Esophagus (tissue), 2 donors: Measurements from ENCODE around the gene CRHR1. TPM values are rescaled to one million over a fixed set of nuclear protein-coding genes. Genes with fewer than 3 reads are reported as not detected.

Experiments
- H3K27ac ChIP-seq, 2 donors: one replicate each; pipeline ENCODE4 v1.5.1; 2013; ENCODE audit warnings: low read depth in 2 of 2, mild to moderate bottlenecking in 2 of 2, inconsistent platforms in 1 of 2, low read length in 1 of 2, moderate library complexity in 1 of 2
- H3K27me3 ChIP-seq, 2 donors: one replicate each; pipeline ENCODE4 v1.6.1; 2013; ENCODE audit warnings: low read length in 2 of 2, control low read depth in 1 of 2, mild to moderate bottlenecking in 1 of 2; ENCODE audit not compliant: insufficient read depth in 2 of 2, control insufficient read depth in 1 of 2
- H3K36me3 ChIP-seq, 2 donors: one replicate each; pipeline ENCODE4 v1.6.1; 2013; ENCODE audit warnings: low read length in 1 of 2; ENCODE audit not compliant: control insufficient read depth in 2 of 2, insufficient read depth in 2 of 2
- H3K4me1 ChIP-seq, 2 donors: one replicate each; pipeline ENCODE4 v1.6.1; 2013; ENCODE audit warnings: low read length in 1 of 2; ENCODE audit not compliant: control insufficient read depth in 2 of 2, insufficient read depth in 2 of 2
- H3K4me3 ChIP-seq, 2 donors: one replicate each; pipeline ENCODE4 v1.5.1; 2013; ENCODE audit warnings: low read length in 2 of 2, mild to moderate bottlenecking in 2 of 2, low read depth in 1 of 2, moderate library complexity in 1 of 2
- H3K9me3 ChIP-seq, 2 donors: one replicate each; pipeline ENCODE4 v1.6.1; 2013; ENCODE audit warnings: mild to moderate bottlenecking in 2 of 2, low read depth in 1 of 2, low read length in 1 of 2, moderate library complexity in 1 of 2; ENCODE audit not compliant: control insufficient read depth in 2 of 2, insufficient read depth in 1 of 2
- WGBS, 2 donors: extraction: QIAGEN DNeasy Blood & Tissue Kit; methylation state at CpG; one replicate each; pipeline ENCODE4 v1.1.7; 2013; 5-methylcytosine and 5-hydroxymethylcytosine counted together
- polyA plus RNA-seq, 2 donors: library from polyadenylated mRNA; stranded (reverse); fragments of 200-250 nt; gene quantifications; one replicate each; pipeline ENCODE4 v1.2.3, GENCODE V29; 2013
- donor health status: healthy with polysubstance abuse.
- donor health status: Bipolar disorder and iron deficiency.

Gene CRHR1
- polyA plus RNA-seq, 2 donors: 0.15 to 0.31 TPM

DNA sequence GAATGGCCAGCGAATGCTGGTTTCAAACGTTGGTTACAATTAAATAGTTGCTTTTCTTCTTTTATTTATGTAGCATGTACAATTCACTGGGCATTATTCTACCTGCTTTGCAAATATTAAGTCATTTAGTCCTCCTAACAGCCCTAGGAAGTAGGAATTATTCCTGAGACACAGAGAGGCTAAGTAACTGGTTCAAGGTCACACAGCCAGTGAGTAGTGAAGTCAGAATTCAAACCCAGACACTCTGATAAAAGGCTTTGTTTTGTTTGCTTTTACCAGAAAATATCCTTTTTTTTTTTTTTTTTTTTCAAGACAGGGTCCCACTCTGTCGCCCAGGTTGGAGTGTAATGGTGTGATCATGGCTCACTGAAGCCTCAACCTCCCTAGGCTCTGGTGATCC lies 2.2 kb downstream of the CRHR1 start:
- no peaks in the 10 kb centered on the region for H3K36me3 ChIP-seq
- peaks cover 5 to 19% of the 10 kb centered on the region in 2 donors for H3K27me3 ChIP-seq
- no peak overlapping the region for H3K27ac ChIP-seq
- peaks cover 0 to 2% of the 10 kb centered on the region in 2 donors for H3K9me3 ChIP-seq
- peaks cover 7 to 19% of the 10 kb centered on the region in 2 donors for H3K4me1 ChIP-seq
- WGBS, 2 donors: 79 to 88% methylated on average over 3 of the region's 3 CpGs
- H3K4me3 ChIP-seq: no peak overlapping the region

DNA sequence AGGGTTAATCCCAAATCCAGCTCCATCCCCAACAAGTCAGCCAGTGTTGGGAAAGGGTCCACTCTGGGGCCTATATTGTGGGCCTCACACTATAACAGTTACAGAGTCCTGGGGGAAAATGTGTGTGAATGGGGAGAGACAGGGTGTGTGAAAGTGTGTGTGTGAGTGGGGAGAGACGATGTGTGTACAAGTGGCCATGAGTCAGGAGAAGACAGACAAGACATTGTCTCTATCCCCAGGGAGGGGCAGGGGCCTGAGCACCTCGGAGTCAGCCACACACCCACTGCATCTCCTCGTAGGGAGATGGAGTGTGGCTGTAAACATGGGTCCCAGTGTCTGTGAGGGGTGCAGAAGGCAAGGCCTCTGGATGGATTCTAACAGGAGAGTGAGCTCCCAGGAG lies 2.9 kb downstream of the CRHR1 start:
- H3K27ac ChIP-seq: no peak overlapping the region
- H3K9me3 ChIP-seq: peaks cover 0 to 2% of the 10 kb centered on the region in 2 donors
- 49 to 53% methylated on average over 3 of the region's 3 CpGs for WGBS, 2 donors
- peaks cover 5 to 19% of the 10 kb centered on the region in 2 donors for H3K27me3 ChIP-seq
- no peak overlapping the region for H3K4me3 ChIP-seq
- no peaks in the 10 kb centered on the region for H3K36me3 ChIP-seq
- peaks cover 8 to 22% of the 10 kb centered on the region in 2 donors for H3K4me1 ChIP-seq

DNA sequence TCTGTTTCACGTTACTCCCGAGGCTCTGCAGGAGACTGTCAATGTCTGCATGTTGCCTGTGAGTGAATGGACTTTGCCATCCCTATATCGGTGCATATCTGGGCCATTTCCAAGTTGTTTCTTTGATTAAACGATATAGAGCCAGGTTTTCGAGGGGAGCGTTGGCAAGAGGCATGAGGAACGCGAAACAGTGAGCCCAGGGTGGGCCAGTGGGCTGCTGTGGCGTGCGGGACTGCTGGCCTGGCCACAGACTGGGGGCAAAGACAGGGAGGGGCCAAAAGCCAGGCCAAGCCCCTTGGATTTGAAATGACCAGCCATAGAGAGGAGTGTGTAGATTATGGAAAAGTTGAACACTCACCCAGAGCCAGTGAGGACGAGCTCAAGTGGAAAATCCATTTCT lies 3.5 kb downstream of the CRHR1 start:
- peaks cover 8 to 24% of the 10 kb centered on the region in 2 donors for H3K4me1 ChIP-seq
- H3K4me3 ChIP-seq: no peak overlapping the region
- WGBS, 2 donors: 66 to 81% methylated on average over 11 of the region's 11 CpGs
- H3K27me3 ChIP-seq: peaks cover 3 to 19% of the 10 kb centered on the region in 2 donors
- peaks cover 0 to 2% of the 10 kb centered on the region in 2 donors for H3K9me3 ChIP-seq
- no peaks in the 10 kb centered on the region for H3K36me3 ChIP-seq
- H3K27ac ChIP-seq: no peak overlapping the region

DNA sequence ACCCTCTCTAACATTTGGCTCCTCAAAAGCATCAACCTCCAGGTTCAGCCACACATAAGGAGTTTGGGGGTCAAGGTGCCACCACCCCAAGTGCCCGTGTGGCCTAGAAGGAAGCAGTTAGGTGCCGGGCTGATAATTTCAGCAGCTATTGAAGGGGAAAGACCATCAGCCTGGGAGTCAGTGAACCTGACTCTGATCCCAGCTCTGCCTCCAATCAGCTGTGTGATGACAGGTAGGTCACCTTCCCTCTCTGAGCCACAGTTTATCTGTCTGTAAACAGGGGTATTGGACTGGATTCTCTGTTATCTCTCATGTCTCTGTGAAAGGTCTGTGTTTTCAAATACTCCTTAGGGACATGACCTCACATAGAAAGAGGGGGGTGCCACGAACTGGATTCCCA lies 3.9 kb downstream of the CRHR1 start:
- no peaks in the 10 kb centered on the region for H3K9me3 ChIP-seq
- whole genome bisulfite sequencing, 2 donors: 67 to 85% methylated on average over 3 of the region's 3 CpGs
- H3K4me1 ChIP-seq: peaks cover 8 to 24% of the 10 kb centered on the region in 2 donors
- H3K27ac ChIP-seq: no peak overlapping the region
- no peaks in the 10 kb centered on the region for H3K36me3 ChIP-seq
- peaks cover 0 to 19% of the 10 kb centered on the region in 2 donors for H3K27me3 ChIP-seq
- H3K4me3 ChIP-seq: no peak overlapping the region

DNA sequence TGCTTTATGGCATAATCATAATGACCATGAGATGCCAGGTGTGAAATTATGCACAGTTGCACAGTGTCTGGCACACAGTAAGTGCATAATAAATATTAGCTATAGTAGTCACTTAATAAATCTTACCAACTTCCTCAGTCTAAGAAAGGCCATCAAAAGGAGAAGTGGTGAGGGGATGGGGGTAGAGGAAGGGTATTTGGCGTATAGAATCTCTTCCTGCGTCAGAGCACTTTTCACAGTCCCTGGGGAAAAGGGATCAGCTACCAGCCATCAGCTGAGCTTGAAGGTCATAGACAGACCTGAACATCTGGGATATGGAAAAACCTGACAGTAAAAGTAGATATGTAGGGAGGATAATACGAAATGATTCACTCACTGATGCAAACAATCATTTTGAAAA lies 5.8 kb downstream of the CRHR1 start:
- H3K27me3 ChIP-seq: peaks cover 0 to 5% of the 10 kb centered on the region in 2 donors
- H3K36me3 ChIP-seq: no peaks in the 10 kb centered on the region
- 52 to 60% methylated on average over 3 of the region's 3 CpGs for WGBS, 2 donors
- no peak overlapping the region for H3K4me3 ChIP-seq
- H3K27ac ChIP-seq: no peak overlapping the region
- H3K9me3 ChIP-seq: no peaks in the 10 kb centered on the region
- H3K4me1 ChIP-seq: peaks cover 4 to 18% of the 10 kb centered on the region in 2 donors

DNA sequence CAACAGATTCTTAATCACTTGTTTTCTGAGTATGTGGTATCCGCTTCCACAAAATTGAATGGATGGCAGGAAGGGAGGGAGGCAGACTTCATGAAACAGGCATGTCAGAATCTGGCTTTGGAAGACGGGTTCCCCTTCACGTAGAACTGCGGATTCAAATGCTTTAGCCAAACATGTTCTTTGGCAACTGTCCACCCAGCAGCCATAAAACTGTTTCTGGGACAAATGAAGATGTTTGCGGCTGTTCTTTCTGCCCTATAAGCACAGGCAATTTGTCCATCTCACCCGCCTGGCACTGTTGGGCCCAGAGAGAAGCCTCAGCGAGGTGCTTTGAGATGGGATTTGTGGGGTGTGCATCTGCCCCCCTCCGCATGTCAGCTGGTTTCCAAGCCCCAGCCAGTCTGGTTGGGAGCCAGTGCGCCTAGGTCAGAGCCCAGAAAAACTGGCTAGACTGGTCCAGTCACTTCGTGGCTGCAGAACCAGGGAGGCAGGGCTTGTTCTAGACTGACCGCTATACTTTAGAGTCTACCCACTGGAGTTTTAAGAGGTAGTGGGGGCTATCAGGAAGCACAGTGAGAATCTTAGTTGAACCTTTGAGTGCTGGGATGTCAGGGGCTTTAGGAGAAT lies 6.3 kb downstream of the CRHR1 start:
- Histone ChIP-seq H3K27ac (no peak overlapping the region), H3K4me3 (no peak overlapping the region), H3K9me3 (no peaks in the 10 kb centered on the region), H3K36me3 (no peaks in the 10 kb centered on the region), H3K4me1 (peaks cover 4 to 13% of the 10 kb centered on the region in 2 donors), H3K27me3 (peaks cover 0 to under 1% of the 10 kb centered on the region in 2 donors)
- WGBS, 2 donors: 32 to 37% methylated on average over 11 of the region's 11 CpGs

DNA sequence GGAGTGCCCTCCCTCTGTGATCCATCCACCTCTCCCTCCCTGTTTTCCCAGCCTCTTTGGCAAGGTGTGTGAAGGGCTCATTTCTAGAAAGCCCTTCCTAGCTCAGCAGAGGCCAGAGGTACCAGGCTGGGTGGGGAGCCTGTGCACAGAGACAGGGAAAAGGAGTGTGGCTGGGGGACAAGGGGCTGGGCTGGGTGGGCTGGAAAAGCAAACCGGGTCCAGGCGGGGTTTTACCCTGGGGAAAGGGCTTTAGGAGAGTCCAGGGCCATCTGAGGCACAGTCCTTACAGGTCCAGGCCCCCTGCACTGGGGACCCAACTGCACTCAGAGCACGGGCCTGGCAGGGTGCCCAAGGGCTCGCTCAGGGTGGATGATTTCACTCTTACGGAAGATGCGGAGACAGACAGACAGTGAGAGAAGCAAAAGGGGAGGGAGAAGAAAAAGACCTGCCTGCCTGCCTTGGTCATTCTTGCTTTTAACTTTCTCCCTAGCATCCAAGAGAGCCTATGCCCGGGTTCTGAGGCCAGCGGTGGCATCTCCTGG lies 7.0 kb downstream of the CRHR1 start:
- Histone ChIP-seq H3K4me1 (peaks cover 4 to 12% of the 10 kb centered on the region in 2 donors), H3K27me3 (no peaks in the 10 kb centered on the region), H3K36me3 (no peaks in the 10 kb centered on the region), H3K4me3 (no peak overlapping the region), H3K9me3 (no peaks in the 10 kb centered on the region), H3K27ac (no peak overlapping the region)
- 37 to 42% methylated on average over 8 of the region's 8 CpGs for WGBS, 2 donors

DNA sequence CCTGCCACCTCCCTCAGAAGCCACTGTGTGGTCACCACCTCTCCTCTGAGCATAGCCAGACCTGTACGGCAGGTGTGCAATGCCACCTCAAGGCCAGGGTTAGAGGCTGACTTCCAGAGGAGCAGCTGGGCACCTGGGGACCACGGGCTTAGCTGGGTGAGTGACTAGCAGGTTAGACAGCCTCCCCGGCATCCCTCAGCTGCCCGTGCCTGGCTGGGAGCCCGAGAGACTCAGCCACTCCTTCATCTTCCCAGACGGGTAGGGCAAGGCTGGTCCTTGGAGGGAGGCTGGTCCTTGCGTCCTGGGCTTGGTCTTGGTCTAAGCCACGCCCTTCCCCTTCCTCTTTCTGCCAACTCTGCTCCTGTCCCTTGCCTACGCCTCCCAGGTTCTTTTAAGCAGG lies 7.8 kb downstream of the CRHR1 start:
- Histone ChIP-seq H3K4me1 (peaks cover 4 to 12% of the 10 kb centered on the region in 2 donors), H3K27ac (no peak overlapping the region), H3K4me3 (no peak overlapping the region), H3K9me3 (no peaks in the 10 kb centered on the region), H3K27me3 (no peaks in the 10 kb centered on the region), H3K36me3 (no peaks in the 10 kb centered on the region)
- 27 to 31% methylated on average over 9 of the region's 9 CpGs for WGBS, 2 donors

DNA sequence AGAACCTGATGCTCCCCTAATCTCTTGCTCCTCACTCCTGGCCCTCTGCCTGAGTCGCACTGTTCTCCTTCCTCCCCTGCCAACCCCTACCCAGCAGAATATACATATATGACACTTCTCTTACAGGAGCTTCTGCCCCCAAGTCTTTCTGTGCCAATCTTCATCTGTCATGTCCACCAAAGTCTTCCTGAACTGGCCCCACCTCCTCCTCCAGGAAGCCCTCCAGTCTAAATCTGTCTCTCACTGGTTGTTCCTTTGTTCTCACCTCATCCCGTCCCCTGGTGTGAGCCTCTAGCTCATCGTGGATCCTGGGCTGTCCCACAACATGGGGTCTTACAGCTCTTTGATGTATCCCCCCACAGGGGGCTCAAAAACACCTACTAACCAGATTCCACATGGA lies 8.3 kb downstream of the CRHR1 start:
- WGBS, 2 donors: 54% methylated on average over 3 of the region's 3 CpGs
- Histone ChIP-seq H3K9me3 (no peaks in the 10 kb centered on the region), H3K4me1 (peaks cover 4 to 12% of the 10 kb centered on the region in 2 donors), H3K27me3 (no peaks in the 10 kb centered on the region), H3K36me3 (no peaks in the 10 kb centered on the region), H3K27ac (no peak overlapping the region), H3K4me3 (no peak overlapping the region)
